HepG2 (cell line): ENCODE results near the gene RFC1. TPM values are rescaled to one million over a fixed set of nuclear protein-coding genes. Genes with fewer than 3 reads are reported as not detected.

Experiments
- ATF3 ChIP-seq: sonication (generic); formaldehyde crosslinking; IDR thresholded peaks from 2 replicates; pipeline ENCODE4 v1.4.0; 2020; ENCODE audit warnings: missing genetic modification reagents
- BHLHE40 ChIP-seq: IDR thresholded peaks from 2 replicates; pipeline ENCODE4 v1.6.1; 2011; ENCODE audit warnings: low read length, improper control_type of control experiment
- CSRNP2 ChIP-seq: sonication (generic); formaldehyde crosslinking; conservative IDR thresholded peaks from 2 replicates; pipeline ENCODE4 v1.8.0; 2022; ENCODE audit warnings: low read depth, missing genetic modification reagents
- ELF1 ChIP-seq: sonication (generic); formaldehyde crosslinking; IDR thresholded peaks from 2 replicates; pipeline ENCODE4 v1.4.0; 2020; ENCODE audit warnings: missing genetic modification reagents
- PBX3 ChIP-seq: sonication (generic); formaldehyde crosslinking; IDR thresholded peaks from 2 replicates; pipeline ENCODE4 v1.8.1; 2023; ENCODE audit warnings: missing genetic modification reagents, inconsistent platforms, borderline replicate concordance
- PRMT3 ChIP-seq: sonication (generic); formaldehyde crosslinking; IDR thresholded peaks from 2 replicates; pipeline ENCODE4 v1.8.1; 2022; ENCODE audit warnings: low read depth, mild to moderate bottlenecking, moderate library complexity, missing genetic modification reagents, borderline replicate concordance
- RFX1 ChIP-seq: fragments of 450-650 bp; IDR thresholded peaks from 2 replicates; pipeline ENCODE4 v1.6.1; 2017
- SAP130 ChIP-seq: IDR thresholded peaks from 2 replicates; pipeline ENCODE4 v1.6.1; 2016; ENCODE audit warnings: low read depth
- TERF1 ChIP-seq: sonication (generic); formaldehyde crosslinking; IDR thresholded peaks from 2 replicates; pipeline ENCODE4 v1.8.0; 2022; ENCODE audit warnings: mild to moderate bottlenecking, missing genetic modification reagents, moderate library complexity
- ZBTB10 ChIP-seq: sonication (generic); formaldehyde crosslinking; IDR thresholded peaks from 2 replicates; pipeline ENCODE4 v1.4.0; 2020; ENCODE audit warnings: missing genetic modification reagents, borderline replicate concordance
- ZBTB26 ChIP-seq: IDR thresholded peaks from 2 replicates; pipeline ENCODE4 v1.6.1; 2016; ENCODE audit warnings: missing compliant biosample characterization, missing genetic modification reagents, borderline replicate concordance
- ZFYVE20 ChIP-seq: sonication (generic); formaldehyde crosslinking; IDR thresholded peaks from 2 replicates; pipeline ENCODE4 v1.8.0; 2023; ENCODE audit warnings: low read depth, mild to moderate bottlenecking, moderate library complexity, missing genetic modification reagents, borderline replicate concordance
- ZNF451 ChIP-seq: sonication (generic); formaldehyde crosslinking; IDR thresholded peaks from 2 replicates; pipeline ENCODE4 v1.5.0; 2020; ENCODE audit warnings: mild to moderate bottlenecking, missing genetic modification reagents
- ZNF496 ChIP-seq: sonication (generic); formaldehyde crosslinking; IDR thresholded peaks from 2 replicates; pipeline ENCODE4 v1.8.1; 2023; ENCODE audit warnings: mild to moderate bottlenecking, moderate library complexity, missing genetic modification reagents; ENCODE audit not compliant: insufficient replicate concordance
- ZNF549 ChIP-seq: sonication (generic); formaldehyde crosslinking; IDR thresholded peaks from 2 replicates; pipeline ENCODE4 v1.5.0; 2020; ENCODE audit warnings: missing genetic modification reagents
- ZNF576 ChIP-seq: sonication (generic); formaldehyde crosslinking; IDR thresholded peaks from 2 replicates; pipeline ENCODE4 v1.4.0; 2020; ENCODE audit warnings: mild to moderate bottlenecking, missing genetic modification reagents
- ZNF737 ChIP-seq: sonication (generic); formaldehyde crosslinking; IDR thresholded peaks from 2 replicates; pipeline ENCODE4 v1.5.0; 2020; ENCODE audit warnings: missing genetic modification reagents, mild to moderate bottlenecking, borderline replicate concordance
- polyA plus RNA-seq, 8 experiments: library from polyadenylated mRNA; depleted of rRNA in 3 of 8; stranded (reverse) in 7 of 8; unstranded in 1 of 8; fragments of >200 nt; fragmentation: Illumina TruSeq in 4 of 8; extraction: Trizol in 4 of 8; gene quantifications; 2 replicates each; pipeline versions ENCODE4 v1.2.1 to v1.2.3, GENCODE V29; 2011 to 2016; ENCODE audit warnings: low read depth in 4 of 8, missing spikeins in 1 of 8, mixed read lengths in 1 of 8; ENCODE audit not compliant: insufficient read depth in 1 of 8
- total RNA-seq, 5 experiments: library from RNA; depleted of rRNA; stranded (reverse); fragments of >200 nt; fragmentation: Illumina TruSeq; extraction: Trizol; gene quantifications; 2 replicates each; pipeline ENCODE4 v1.2.3, GENCODE V29; 2016; ENCODE audit warnings: low read depth in 1 of 5

Gene RFC1
- total and polyA plus RNA-seq, 2 of the 13 experiments (the other 11 are each of a cell fraction or from before 2014, with no cell fraction given): 15.9 to 78.8 TPM

- no peak; the same call in 1 of the 2 replicates for TF ChIP-seq PBX3
- no peak for TF ChIP-seq ZNF549 (CRISPR knock-in tag)
- TF ChIP-seq ELF1 (CRISPR knock-in tag): peak; percentile 78
- TF ChIP-seq SAP130 (CRISPR knock-in tag): peak; percentile 98
- peak; percentile 38 for TF ChIP-seq ZNF496 (CRISPR knock-in tag)
- TF ChIP-seq PRMT3 (CRISPR knock-in tag): peak; percentile 97
- peak; percentile 97 for TF ChIP-seq ZNF451 (CRISPR knock-in tag)
- no peak; the same call in 1 of the 2 replicates for TF ChIP-seq CSRNP2
- no peak for TF ChIP-seq BHLHE40
- peak; percentile 97; the same call in 1 of the 2 replicates for TF ChIP-seq ZFYVE20 (CRISPR knock-in tag)
- peak; percentile 75; the same call in 1 of the 2 replicates for TF ChIP-seq ATF3 (CRISPR knock-in tag)
- peak; percentile 91 for TF ChIP-seq ZNF737 (CRISPR knock-in tag)
- peak; percentile 96 for TF ChIP-seq TERF1 (CRISPR knock-in tag)
- TF ChIP-seq ZBTB10 (CRISPR knock-in tag): peak; percentile 84; the same call in 1 of the 2 replicates
- peak; percentile 90 for TF ChIP-seq ZBTB26 (CRISPR knock-in tag)
- no peak for TF ChIP-seq RFX1
- TF ChIP-seq ZNF576 (CRISPR knock-in tag): no peak
Observed at GRCh38 chr4:39365830-39366771, at the start of gene RFC1 (continued).
